ENCODE results near the gene REP15. TPM values are rescaled to one million over a fixed set of nuclear protein-coding genes. Genes with fewer than 3 reads are reported as not detected.

REP15 gene, protein sequence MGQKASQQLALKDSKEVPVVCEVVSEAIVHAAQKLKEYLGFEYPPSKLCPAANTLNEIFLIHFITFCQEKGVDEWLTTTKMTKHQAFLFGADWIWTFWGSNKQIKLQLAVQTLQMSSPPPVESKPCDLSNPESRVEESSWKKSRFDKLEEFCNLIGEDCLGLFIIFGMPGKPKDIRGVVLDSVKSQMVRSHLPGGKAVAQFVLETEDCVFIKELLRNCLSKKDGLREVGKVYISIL
- total RNA-seq: 2.9 and 6.2 TPM in 2 replicates

DNA sequence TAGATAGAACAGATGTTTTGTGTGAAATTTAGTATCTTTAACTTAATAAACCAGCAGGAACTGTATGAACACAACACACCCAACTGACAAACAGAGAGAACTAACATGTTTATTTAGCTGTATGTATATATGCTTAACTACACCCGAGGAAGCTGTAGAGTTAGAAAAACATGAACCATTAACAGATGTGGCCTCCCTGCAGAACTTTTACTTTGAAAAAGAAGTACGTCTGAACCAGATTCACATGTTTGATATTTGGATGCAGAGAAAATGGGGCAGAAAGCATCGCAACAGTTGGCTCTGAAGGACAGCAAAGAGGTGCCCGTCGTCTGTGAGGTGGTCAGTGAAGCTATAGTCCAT lies at the start of gene REP15:
Gene REP15 (plus strand): TSS at position 155 of the 360 bp plus-strand sequence. CDS start 116 bp downstream, at position 271.

DNA sequence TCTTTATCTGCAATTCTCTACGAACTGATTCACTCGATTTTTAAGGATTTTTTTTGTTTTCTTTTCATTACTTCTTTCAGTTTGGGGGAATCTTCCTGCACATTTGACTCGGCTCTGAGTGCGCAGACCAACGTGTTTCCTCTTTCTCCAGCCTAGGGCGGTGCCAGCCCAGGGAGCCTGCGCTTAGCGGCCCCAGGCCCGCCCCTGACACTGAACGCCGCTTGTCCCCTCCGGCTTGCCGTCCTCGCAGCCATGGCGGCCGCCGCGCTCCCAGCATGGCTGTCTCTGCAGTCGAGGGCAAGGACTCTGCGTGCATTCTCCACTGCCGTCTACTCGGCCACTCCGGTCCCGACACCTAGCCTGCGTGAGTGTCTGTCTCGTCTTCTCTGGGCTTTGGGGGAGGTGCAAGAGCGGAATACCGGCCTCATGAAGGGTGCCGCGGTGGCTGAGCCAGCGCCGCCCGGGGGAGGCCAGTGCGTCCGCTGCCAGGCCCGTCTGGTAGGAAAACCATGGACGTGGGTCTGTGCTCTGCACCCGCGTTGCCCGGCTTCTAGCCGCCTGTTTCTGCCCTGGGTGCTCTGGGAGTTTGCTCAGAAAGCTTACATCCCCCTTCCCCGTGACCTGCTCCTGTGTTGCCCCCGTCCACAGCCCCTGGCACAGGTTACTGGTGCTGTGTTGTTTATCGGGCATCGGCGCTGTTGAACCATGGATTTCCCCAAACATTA lies 14.5 kb downstream of the REP15 start, which contains the start of gene MRPS35:
Gene MRPS35 (plus strand): TSS at position 241 of the 725 bp plus-strand sequence. CDS start 12 bp downstream, at position 253.

Other genes with a start within 250 kb of the REP15 start
- gene SMCO2, start 249.7 kb upstream of the REP15 start, total RNA-seq: not detected in 2 replicates
- gene PPFIBP1, start 172.2 kb upstream of the REP15 start, total RNA-seq: 203 and 250 TPM in 2 replicates
- 46.4 and 56.3 TPM in 2 replicates for gene MRPS35, start 14.4 kb downstream of the REP15 start, total RNA-seq
- 25.2 TPM in 2 replicates for gene KLHL42, start 83.8 kb downstream of the REP15 start, total RNA-seq
- gene MANSC4, start 83.8 kb downstream of the REP15 start, total RNA-seq: 0.33 TPM in 1 of 2 replicates, not detected in the other

All from vein endothelial cell (primary cell).